Measurements from ENCODE around the gene THSD7B. TPM values are rescaled to one million over a fixed set of nuclear protein-coding genes. Genes with fewer than 3 reads are reported as not detected.
A peak's percentile ranks its signal among the peaks of the same experiment; 100 is the strongest.

THSD7B gene
- total and polyA plus RNA-seq, 2 of the 13 experiments (the other 11 are each of a cell fraction or from before 2014, with no cell fraction given), result 0.02 TPM; not detected in 1

DNA sequence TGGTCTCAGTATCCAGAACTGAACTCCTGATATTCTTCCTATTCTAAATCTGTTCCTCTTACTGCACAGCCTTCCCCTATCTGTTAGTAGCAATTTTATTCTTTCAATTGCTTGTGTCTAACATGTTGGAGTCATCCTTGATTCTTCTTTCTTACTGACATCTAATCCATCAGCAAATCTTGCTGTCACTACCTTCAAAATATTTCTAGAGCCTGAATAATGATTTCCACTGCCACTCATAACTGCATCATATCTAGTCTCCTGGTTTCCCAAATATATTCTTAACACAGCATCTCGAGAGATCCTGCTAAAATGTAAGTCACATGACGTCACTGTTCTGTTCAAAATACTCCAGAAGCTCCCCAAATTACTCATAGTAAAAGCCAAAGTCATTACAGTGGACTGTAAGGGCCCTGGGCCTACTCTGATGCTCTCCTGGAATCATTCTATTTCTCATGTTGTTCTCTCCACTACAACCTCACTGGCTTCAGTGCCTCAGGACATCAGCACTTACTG, 95.2 kb downstream of the THSD7B start:
- no TSS peak for BruUV-seq (replicated peaks)
- H3K79me2 ChIP-seq (ENCODE audit: insufficient read depth, low read length), result no peaks in the 10 kb centered on the region
- no peak for FAIRE-seq
- TF ChIP-seq ZNF639 (CRISPR knock-in tag; conservative IDR thresholded peaks at IDR 0.05) (no peak), CREB1 (IDR thresholded peaks at IDR 0.05) (peak; percentile 96), CREB1 (CRISPR knock-in tag; IDR thresholded peaks at IDR 0.05) (no peak), ZBTB8A (CRISPR knock-in tag; IDR thresholded peaks at IDR 0.05; ENCODE audit: borderline replicate concordance, low read depth) (no peak), ATF7 (IDR thresholded peaks at IDR 0.05) (peak; percentile 97), ATF7 (CRISPR knock-in tag; IDR thresholded peaks at IDR 0.05) (no peak)
- in situ Hi-C loops (cut with HindIII; ENCODE audit: extremely low pct_ligation_motif_present, low pct_unique_long_range_greater_than_20kb) (no loop called here), intact Hi-C loops (cut with micrococcal nuclease; ENCODE audit: unreplicated experiment) (no loop called here)
- no peak overlapping the region for H3K27ac ChIP-seq (ENCODE audit: extremely low read length, insufficient read depth, low read length)
- no peak overlapping the region for H3K4me3 ChIP-seq (replicated peaks in 1 of 3; ENCODE audit: insufficient read depth in 1 of 3, low read depth in 2 of 3, low read length in 3 of 3)
- DNase-seq (ENCODE audit: low spot score), result no peak
- H3K36me3 ChIP-seq (replicated peaks in 1 of 2; ENCODE audit: control insufficient read depth in 1 of 2, insufficient read depth in 2 of 2, low read length in 2 of 2), result no peaks in the 10 kb centered on the region
- H3K27me3 ChIP-seq (ENCODE audit: control insufficient read depth in 1 of 2, insufficient read depth in 2 of 2, low read length in 2 of 2), result no peaks in the 10 kb centered on the region
- H3K4me1 ChIP-seq (ENCODE audit: insufficient read depth, low read length), result no peaks in the 10 kb centered on the region
- 1% methylated on average over 2 of the region's 2 CpGs for WGBS (ENCODE audit: low lambda C conversion rate)
- no peak overlapping the region for H3K4me2 ChIP-seq (ENCODE audit: low read depth, low read length)
- no peaks in the 10 kb centered on the region for H3K9me3 ChIP-seq (ENCODE audit: low read length)
- ATAC-seq, result no peak
- ChIA-PET CTCF (ENCODE audit: low intra/inter-chr PET ratio, low total read pairs) (no interaction called here), POLR2A (no interaction called here)
- H4K20me1 ChIP-seq (ENCODE audit: insufficient read depth, low read length), result no peaks in the 10 kb centered on the region
- no peak overlapping the region for H3K9ac ChIP-seq (ENCODE audit: insufficient read depth, low read depth, low read length)
- no peak overlapping the region for H2AFZ ChIP-seq (ENCODE audit: low read length)

DNA sequence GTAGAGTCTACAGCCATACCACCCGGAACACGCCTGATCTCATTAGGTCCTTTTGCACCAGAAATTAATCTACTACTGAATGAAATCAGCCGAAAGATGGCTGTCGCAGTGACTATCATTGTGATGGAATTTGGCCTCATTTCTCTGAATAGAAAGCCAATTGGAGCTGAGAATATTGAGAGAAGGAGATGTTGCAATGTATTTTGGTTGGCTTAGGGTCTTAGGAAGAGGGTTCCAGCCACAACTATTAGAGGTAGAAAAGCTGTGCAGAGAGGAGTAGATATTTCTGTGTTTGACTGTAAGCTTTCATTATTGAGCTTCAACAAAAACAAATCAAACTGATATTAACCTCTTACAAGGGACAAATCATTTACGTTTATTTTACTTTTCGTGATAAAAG, 98.1 kb downstream of the THSD7B start:
- CTCF ChIA-PET (ENCODE audit: low intra/inter-chr PET ratio, low total read pairs), result no interaction called here
- intact Hi-C loops (cut with micrococcal nuclease; ENCODE audit: unreplicated experiment) (no loop called here), in situ Hi-C loops (cut with HindIII; ENCODE audit: extremely low pct_ligation_motif_present, low pct_unique_long_range_greater_than_20kb) (no loop called here)
- Histone ChIP-seq H3K79me2 (ENCODE audit: insufficient read depth, low read length) (no peaks in the 10 kb centered on the region), H2AFZ (ENCODE audit: low read length) (no peak overlapping the region), H3K4me2 (ENCODE audit: low read depth, low read length) (no peak overlapping the region), H3K36me3 (replicated peaks in 1 of 2; ENCODE audit: control insufficient read depth in 1 of 2, insufficient read depth in 2 of 2, low read length in 2 of 2) (no peaks in the 10 kb centered on the region), H3K9me3 (ENCODE audit: low read length) (no peaks in the 10 kb centered on the region), H3K4me1 (ENCODE audit: insufficient read depth, low read length) (no peaks in the 10 kb centered on the region), H3K27ac (ENCODE audit: extremely low read length, insufficient read depth, low read length) (no peak overlapping the region), H4K20me1 (ENCODE audit: insufficient read depth, low read length) (no peaks in the 10 kb centered on the region), H3K9ac (ENCODE audit: insufficient read depth, low read depth, low read length) (no peak overlapping the region), H3K27me3 (ENCODE audit: control insufficient read depth in 1 of 2, insufficient read depth in 2 of 2, low read length in 2 of 2) (no peaks in the 10 kb centered on the region), H3K4me3 (replicated peaks in 1 of 3; ENCODE audit: insufficient read depth in 1 of 3, low read depth in 2 of 3, low read length in 3 of 3) (no peak overlapping the region)
- ATAC-seq (no peak), DNase-seq (ENCODE audit: low spot score) (no peak), FAIRE-seq (no peak)
- BruUV-seq (replicated peaks), result no TSS peak
- WGBS (ENCODE audit: low lambda C conversion rate), result 29% methylated on average over 6 of the region's 6 CpGs
- POLR2A ChIA-PET, result no interaction called here
- TF ChIP-seq CHD2 (IDR thresholded peaks at IDR 0.05; ENCODE audit: low read depth, low read length) (no peak), ZNF446 (CRISPR knock-in tag; IDR thresholded peaks at IDR 0.05) (no peak), NR2F6 (IDR thresholded peaks at IDR 0.05) (no peak), NR2F6 (CRISPR knock-in tag; IDR thresholded peaks at IDR 0.05) (no peak), IRX3 (CRISPR knock-in tag; IDR thresholded peaks at IDR 0.05; ENCODE audit: borderline replicate concordance, low read depth) (no peak), AHR (CRISPR knock-in tag; IDR thresholded peaks at IDR 0.05) (no peak), RFX1 (IDR thresholded peaks at IDR 0.05) (no peak)
- TF ChIP-seq, protein P1, sequence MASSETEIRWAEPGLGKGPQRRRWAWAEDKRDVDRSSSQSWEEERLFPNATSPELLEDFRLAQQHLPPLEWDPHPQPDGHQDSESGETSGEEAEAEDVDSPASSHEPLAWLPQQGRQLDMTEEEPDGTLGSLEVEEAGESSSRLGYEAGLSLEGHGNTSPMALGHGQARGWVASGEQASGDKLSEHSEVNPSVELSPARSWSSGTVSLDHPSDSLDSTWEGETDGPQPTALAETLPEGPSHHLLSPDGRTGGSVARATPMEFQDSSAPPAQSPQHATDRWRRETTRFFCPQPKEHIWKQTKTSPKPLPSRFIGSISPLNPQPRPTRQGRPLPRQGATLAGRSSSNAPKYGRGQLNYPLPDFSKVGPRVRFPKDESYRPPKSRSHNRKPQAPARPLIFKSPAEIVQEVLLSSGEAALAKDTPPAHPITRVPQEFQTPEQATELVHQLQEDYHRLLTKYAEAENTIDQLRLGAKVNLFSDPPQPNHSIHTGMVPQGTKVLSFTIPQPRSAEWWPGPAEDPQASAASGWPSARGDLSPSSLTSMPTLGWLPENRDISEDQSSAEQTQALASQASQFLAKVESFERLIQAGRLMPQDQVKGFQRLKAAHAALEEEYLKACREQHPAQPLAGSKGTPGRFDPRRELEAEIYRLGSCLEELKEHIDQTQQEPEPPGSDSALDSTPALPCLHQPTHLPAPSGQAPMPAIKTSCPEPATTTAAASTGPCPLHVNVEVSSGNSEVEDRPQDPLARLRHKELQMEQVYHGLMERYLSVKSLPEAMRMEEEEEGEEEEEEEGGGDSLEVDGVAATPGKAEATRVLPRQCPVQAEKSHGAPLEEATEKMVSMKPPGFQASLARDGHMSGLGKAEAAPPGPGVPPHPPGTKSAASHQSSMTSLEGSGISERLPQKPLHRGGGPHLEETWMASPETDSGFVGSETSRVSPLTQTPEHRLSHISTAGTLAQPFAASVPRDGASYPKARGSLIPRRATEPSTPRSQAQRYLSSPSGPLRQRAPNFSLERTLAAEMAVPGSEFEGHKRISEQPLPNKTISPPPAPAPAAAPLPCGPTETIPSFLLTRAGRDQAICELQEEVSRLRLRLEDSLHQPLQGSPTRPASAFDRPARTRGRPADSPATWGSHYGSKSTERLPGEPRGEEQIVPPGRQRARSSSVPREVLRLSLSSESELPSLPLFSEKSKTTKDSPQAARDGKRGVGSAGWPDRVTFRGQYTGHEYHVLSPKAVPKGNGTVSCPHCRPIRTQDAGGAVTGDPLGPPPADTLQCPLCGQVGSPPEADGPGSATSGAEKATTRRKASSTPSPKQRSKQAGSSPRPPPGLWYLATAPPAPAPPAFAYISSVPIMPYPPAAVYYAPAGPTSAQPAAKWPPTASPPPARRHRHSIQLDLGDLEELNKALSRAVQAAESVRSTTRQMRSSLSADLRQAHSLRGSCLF (CRISPR knock-in tag; IDR thresholded peaks at IDR 0.05; ENCODE audit: borderline replicate concordance), result no peak

Data from HepG2 (cell line).